Testis (tissue), 2 donors: ENCODE results near the gene AGAP1.

ENCODE experiments used
- POLR2A ChIP-seq: fragments of 450-650 bp; IDR thresholded peaks from one replicate; pipeline ENCODE4 v1.6.1; 2017; ENCODE audit warnings: antibody characterized with exemption, mild to moderate bottlenecking, moderate library complexity
- TF ChIP-seq, protein P1 (sequence below), 3 experiments: fragments of 450-650 bp in 2 of 3; fragments of 200-600 bp in 1 of 3; sonication (generic) in 1 of 3; IDR thresholded peaks; one replicate each; pipeline ENCODE4 v1.5.1; 2016 to 2019; ENCODE audit warnings: antibody characterized with exemption in 3 of 3, mild to moderate bottlenecking in 2 of 3, moderate library complexity in 1 of 3

DNA sequence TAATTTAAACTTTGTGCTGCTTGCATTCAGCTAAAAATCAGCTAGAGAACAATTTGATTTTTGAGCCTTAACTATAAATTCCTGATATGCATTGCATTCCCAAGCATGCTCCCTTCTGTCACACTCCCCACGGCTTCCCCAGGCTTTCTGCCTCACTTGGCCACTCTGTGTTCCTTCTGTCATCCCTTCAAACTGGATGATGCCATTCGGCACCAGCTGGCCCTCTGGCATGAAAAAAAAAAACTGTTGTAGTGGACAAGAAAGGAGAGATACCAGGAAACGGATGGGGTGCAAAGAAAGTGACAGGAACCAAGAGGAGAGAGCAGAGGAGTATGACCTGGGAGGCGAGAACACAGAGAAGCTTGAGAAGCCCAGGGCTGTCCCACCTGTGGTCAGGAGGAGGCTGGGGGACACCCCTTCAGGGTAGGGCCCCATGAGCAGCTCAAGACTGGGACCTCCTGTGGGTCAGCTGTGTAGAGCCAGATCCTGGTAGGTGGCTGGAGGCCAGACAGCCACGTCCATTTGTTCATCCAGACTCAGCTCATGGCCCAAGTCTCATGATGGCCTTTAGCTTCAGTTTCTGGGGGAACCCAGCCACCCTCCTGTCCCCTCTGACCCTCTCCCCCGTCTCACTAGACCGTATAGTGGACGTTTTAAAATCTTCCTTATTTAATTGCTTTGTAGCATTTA lies 462.6 kb downstream of the AGAP1 start:
- TF ChIP-seq, protein P1, sequence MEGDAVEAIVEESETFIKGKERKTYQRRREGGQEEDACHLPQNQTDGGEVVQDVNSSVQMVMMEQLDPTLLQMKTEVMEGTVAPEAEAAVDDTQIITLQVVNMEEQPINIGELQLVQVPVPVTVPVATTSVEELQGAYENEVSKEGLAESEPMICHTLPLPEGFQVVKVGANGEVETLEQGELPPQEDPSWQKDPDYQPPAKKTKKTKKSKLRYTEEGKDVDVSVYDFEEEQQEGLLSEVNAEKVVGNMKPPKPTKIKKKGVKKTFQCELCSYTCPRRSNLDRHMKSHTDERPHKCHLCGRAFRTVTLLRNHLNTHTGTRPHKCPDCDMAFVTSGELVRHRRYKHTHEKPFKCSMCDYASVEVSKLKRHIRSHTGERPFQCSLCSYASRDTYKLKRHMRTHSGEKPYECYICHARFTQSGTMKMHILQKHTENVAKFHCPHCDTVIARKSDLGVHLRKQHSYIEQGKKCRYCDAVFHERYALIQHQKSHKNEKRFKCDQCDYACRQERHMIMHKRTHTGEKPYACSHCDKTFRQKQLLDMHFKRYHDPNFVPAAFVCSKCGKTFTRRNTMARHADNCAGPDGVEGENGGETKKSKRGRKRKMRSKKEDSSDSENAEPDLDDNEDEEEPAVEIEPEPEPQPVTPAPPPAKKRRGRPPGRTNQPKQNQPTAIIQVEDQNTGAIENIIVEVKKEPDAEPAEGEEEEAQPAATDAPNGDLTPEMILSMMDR (IDR thresholded peaks at IDR 0.05): no peak
- TF ChIP-seq POLR2A: no peak
